Measurements from ENCODE around the gene KLC1. TPM values are rescaled to one million over a fixed set of nuclear protein-coding genes. Genes with fewer than 3 reads are reported as not detected.

KLC1 gene
- total and polyA plus RNA-seq, 4 donors: 207 to 505 (median 402) TPM

- Histone ChIP-seq H3K4me1 (ENCODE audit: control insufficient read depth, insufficient read depth, low read length) (peaks cover 18% of the 10 kb centered on the region), H3K4me3 (ENCODE audit: low read depth, low read length) (no peak overlapping the region), H3K27ac (ENCODE audit: low read depth, low read length) (no peak overlapping the region), H3K27me3 (ENCODE audit: control insufficient read depth, insufficient read depth, low read length) (no peaks in the 10 kb centered on the region), H3K36me3 (ENCODE audit: control insufficient read depth, insufficient read depth, low read length) (peaks cover 33% of the 10 kb centered on the region), H3K9me3 (ENCODE audit: control insufficient read depth, insufficient read depth, low read length) (no peaks in the 10 kb centered on the region)
- DNase-seq (ENCODE audit: low read depth in 4 of 6, low spot score in 6 of 6): no peak
- 59% methylated on average over 3 of the region's 4 CpGs for WGBS (ENCODE audit: insufficient coverage)
Observed at GRCh38 chr14:103653805-103654204, 24.8 kb downstream of the KLC1 start.

GRCh38 chr14:103654619-103655018, 25.6 kb downstream of the KLC1 start:
- 92% methylated on average over 6 of the region's 6 CpGs for WGBS (ENCODE audit: insufficient coverage)
- Histone ChIP-seq H3K4me1 (ENCODE audit: control insufficient read depth, insufficient read depth, low read length) (peaks cover 18% of the 10 kb centered on the region), H3K4me3 (ENCODE audit: low read depth, low read length) (no peak overlapping the region), H3K27me3 (ENCODE audit: control insufficient read depth, insufficient read depth, low read length) (no peaks in the 10 kb centered on the region), H3K36me3 (ENCODE audit: control insufficient read depth, insufficient read depth, low read length) (peaks cover 37% of the 10 kb centered on the region), H3K9me3 (ENCODE audit: control insufficient read depth, insufficient read depth, low read length) (no peaks in the 10 kb centered on the region), H3K27ac (ENCODE audit: low read depth, low read length) (no peak overlapping the region)
- no peak for DNase-seq (ENCODE audit: low read depth in 4 of 6, low spot score in 6 of 6)

- Histone ChIP-seq H3K4me1 (ENCODE audit: control insufficient read depth, insufficient read depth, low read length) (peaks cover 18% of the 10 kb centered on the region), H3K4me3 (ENCODE audit: low read depth, low read length) (no peak overlapping the region), H3K9me3 (ENCODE audit: control insufficient read depth, insufficient read depth, low read length) (no peaks in the 10 kb centered on the region), H3K27ac (ENCODE audit: low read depth, low read length) (no peak overlapping the region), H3K36me3 (ENCODE audit: control insufficient read depth, insufficient read depth, low read length) (peaks cover 52% of the 10 kb centered on the region), H3K27me3 (ENCODE audit: control insufficient read depth, insufficient read depth, low read length) (no peaks in the 10 kb centered on the region)
- WGBS (ENCODE audit: insufficient coverage): 83% methylated on average over 2 of the region's 4 CpGs
- DNase-seq (ENCODE audit: low read depth in 4 of 6, low spot score in 6 of 6): no peak
Observed at GRCh38 chr14:103656031-103656755, 27.2 kb downstream of the KLC1 start.

- H3K9me3 ChIP-seq (ENCODE audit: control insufficient read depth, insufficient read depth, low read length): no peaks in the 10 kb centered on the region
- no peak overlapping the region for H3K4me3 ChIP-seq (ENCODE audit: low read depth, low read length)
- WGBS (ENCODE audit: insufficient coverage): 100% methylated on average over 1 of the region's 1 CpG
- peaks cover 53% of the 10 kb centered on the region for H3K36me3 ChIP-seq (ENCODE audit: control insufficient read depth, insufficient read depth, low read length)
- H3K27ac ChIP-seq (ENCODE audit: low read depth, low read length): no peak overlapping the region
- DNase-seq (ENCODE audit: low read depth in 4 of 6, low spot score in 6 of 6): no peak
- peaks cover 15% of the 10 kb centered on the region for H3K4me1 ChIP-seq (ENCODE audit: control insufficient read depth, insufficient read depth, low read length)
- no peaks in the 10 kb centered on the region for H3K27me3 ChIP-seq (ENCODE audit: control insufficient read depth, insufficient read depth, low read length)
Observed at GRCh38 chr14:103656756-103657133, 27.7 kb downstream of the KLC1 start.

- Histone ChIP-seq H3K4me1 (ENCODE audit: control insufficient read depth, insufficient read depth, low read length) (peaks cover 12% of the 10 kb centered on the region), H3K27ac (ENCODE audit: low read depth, low read length) (no peak overlapping the region), H3K9me3 (ENCODE audit: control insufficient read depth, insufficient read depth, low read length) (no peaks in the 10 kb centered on the region), H3K36me3 (ENCODE audit: control insufficient read depth, insufficient read depth, low read length) (peaks cover 59% of the 10 kb centered on the region), H3K27me3 (ENCODE audit: control insufficient read depth, insufficient read depth, low read length) (no peaks in the 10 kb centered on the region), H3K4me3 (ENCODE audit: low read depth, low read length) (no peak overlapping the region)
- 96% methylated on average over 11 of the region's 13 CpGs for WGBS (ENCODE audit: insufficient coverage)
- no peak for DNase-seq (ENCODE audit: low read depth in 4 of 6, low spot score in 6 of 6)
Observed at GRCh38 chr14:103657471-103657870, 28.5 kb downstream of the KLC1 start.

GRCh38 chr14:103659631-103660030, 30.6 kb downstream of the KLC1 start:
- Histone ChIP-seq H3K9me3 (ENCODE audit: control insufficient read depth, insufficient read depth, low read length) (no peaks in the 10 kb centered on the region), H3K27me3 (ENCODE audit: control insufficient read depth, insufficient read depth, low read length) (no peaks in the 10 kb centered on the region), H3K36me3 (ENCODE audit: control insufficient read depth, insufficient read depth, low read length) (peaks cover 76% of the 10 kb centered on the region), H3K4me3 (ENCODE audit: low read depth, low read length) (no peak overlapping the region), H3K4me1 (ENCODE audit: control insufficient read depth, insufficient read depth, low read length) (no peaks in the 10 kb centered on the region), H3K27ac (ENCODE audit: low read depth, low read length) (no peak overlapping the region)
- no peak for DNase-seq (ENCODE audit: low read depth in 4 of 6, low spot score in 6 of 6)
- 100% methylated on average over 4 of the region's 7 CpGs for WGBS (ENCODE audit: insufficient coverage)

GRCh38 chr14:103662029-103662428, 33.0 kb downstream of the KLC1 start:
- 91% methylated on average over 9 of the region's 10 CpGs for WGBS (ENCODE audit: insufficient coverage)
- H3K27ac ChIP-seq (ENCODE audit: low read depth, low read length): no peak overlapping the region
- no peaks in the 10 kb centered on the region for H3K27me3 ChIP-seq (ENCODE audit: control insufficient read depth, insufficient read depth, low read length)
- H3K36me3 ChIP-seq (ENCODE audit: control insufficient read depth, insufficient read depth, low read length): peaks cover 80% of the 10 kb centered on the region
- no peaks in the 10 kb centered on the region for H3K4me1 ChIP-seq (ENCODE audit: control insufficient read depth, insufficient read depth, low read length)
- no peak for DNase-seq (ENCODE audit: low read depth in 4 of 6, low spot score in 6 of 6)
- H3K9me3 ChIP-seq (ENCODE audit: control insufficient read depth, insufficient read depth, low read length): no peaks in the 10 kb centered on the region
- H3K4me3 ChIP-seq (ENCODE audit: low read depth, low read length): no peak overlapping the region

GRCh38 chr14:103662591-103662990, 33.6 kb downstream of the KLC1 start:
- peaks cover 79% of the 10 kb centered on the region for H3K36me3 ChIP-seq (ENCODE audit: control insufficient read depth, insufficient read depth, low read length)
- H3K4me3 ChIP-seq (ENCODE audit: low read depth, low read length): no peak overlapping the region
- no peak for DNase-seq (ENCODE audit: low read depth in 4 of 6, low spot score in 6 of 6)
- no peaks in the 10 kb centered on the region for H3K4me1 ChIP-seq (ENCODE audit: control insufficient read depth, insufficient read depth, low read length)
- 96% methylated on average over 16 of the region's 17 CpGs for WGBS (ENCODE audit: insufficient coverage)
- no peaks in the 10 kb centered on the region for H3K9me3 ChIP-seq (ENCODE audit: control insufficient read depth, insufficient read depth, low read length)
- no peaks in the 10 kb centered on the region for H3K27me3 ChIP-seq (ENCODE audit: control insufficient read depth, insufficient read depth, low read length)
- no peak overlapping the region for H3K27ac ChIP-seq (ENCODE audit: low read depth, low read length)

- WGBS (ENCODE audit: insufficient coverage): 76% methylated on average over 8 of the region's 13 CpGs
- H3K36me3 ChIP-seq (ENCODE audit: control insufficient read depth, insufficient read depth, low read length): peaks cover 76% of the 10 kb centered on the region
Observed at GRCh38 chr14:103663506-103663905, 34.5 kb downstream of the KLC1 start.

GRCh38 chr14:103667671-103668070, 38.7 kb downstream of the KLC1 start:
- H3K4me1 ChIP-seq (ENCODE audit: control insufficient read depth, insufficient read depth, low read length): no peaks in the 10 kb centered on the region
- no peak for DNase-seq (ENCODE audit: low read depth in 4 of 6, low spot score in 6 of 6)
- H3K9me3 ChIP-seq (ENCODE audit: control insufficient read depth, insufficient read depth, low read length): no peaks in the 10 kb centered on the region
- no CpG with 5 or more reads among the region's 4 CpGs for WGBS (ENCODE audit: insufficient coverage)
- peaks cover 69% of the 10 kb centered on the region for H3K36me3 ChIP-seq (ENCODE audit: control insufficient read depth, insufficient read depth, low read length)
- H3K4me3 ChIP-seq (ENCODE audit: low read depth, low read length): no peak overlapping the region
- no peak overlapping the region for H3K27ac ChIP-seq (ENCODE audit: low read depth, low read length)
- no peaks in the 10 kb centered on the region for H3K27me3 ChIP-seq (ENCODE audit: control insufficient read depth, insufficient read depth, low read length)

More at GRCh38 chr14:103663506-103663905, 34.5 kb downstream of the KLC1 start:
- Histone ChIP-seq H3K9me3 (ENCODE audit: control insufficient read depth, insufficient read depth, low read length) (no peaks in the 10 kb centered on the region), H3K4me1 (ENCODE audit: control insufficient read depth, insufficient read depth, low read length) (no peaks in the 10 kb centered on the region), H3K27ac (ENCODE audit: low read depth, low read length) (no peak overlapping the region), H3K27me3 (ENCODE audit: control insufficient read depth, insufficient read depth, low read length) (no peaks in the 10 kb centered on the region), H3K4me3 (ENCODE audit: low read depth, low read length) (no peak overlapping the region)
- no peak for DNase-seq (ENCODE audit: low read depth in 4 of 6, low spot score in 6 of 6)

Measured in spinal cord (tissue), 10 donors.